Vagina (tissue), 2 donors: Measurements from ENCODE around the gene CLEC10A.

ENCODE experiments used
- CTCF ChIP-seq, 3 experiments: fragments of 450-650 bp in 2 of 3; fragments of 200-600 bp in 1 of 3; sonication (generic) in 1 of 3; IDR thresholded peaks; one replicate each; pipeline ENCODE4 v1.5.1; 2017 to 2019; ENCODE audit warnings: antibody characterized with exemption in 3 of 3, mild to moderate bottlenecking in 2 of 3, moderate library complexity in 2 of 3
- POLR2A ChIP-seq, 2 donors: fragments of 450-650 bp; IDR thresholded peaks; one replicate each; pipeline ENCODE4 v1.6.1; 2017; ENCODE audit warnings: antibody characterized with exemption in 2 of 2, mild to moderate bottlenecking in 2 of 2, moderate library complexity in 2 of 2
- POLR2AphosphoS5 ChIP-seq, 2 donors: sonication (generic); formaldehyde crosslinking; IDR thresholded peaks; one replicate each; pipeline ENCODE4 v1.9.0; 2017; ENCODE audit warnings: antibody characterized with exemption in 2 of 2, mild to moderate bottlenecking in 2 of 2, low read depth in 1 of 2; ENCODE audit not compliant: insufficient read depth in 1 of 2

GRCh38 chr17:7045492-7046126 lies 34.4 kb downstream of the CLEC10A start:
- TF ChIP-seq CTCF (IDR thresholded peaks at IDR 0.05), result peak; percentile 61 to 71 (median 69)
- peak in 1 of 2 donors; percentile 71 for TF ChIP-seq POLR2AphosphoS5 (IDR thresholded peaks at IDR 0.05; ENCODE audit: insufficient read depth in 1 of 2, low read depth in 1 of 2)
- TF ChIP-seq POLR2A (IDR thresholded peaks at IDR 0.05), result no peak
